AG04450 (cell line): ENCODE measurements around the gene XPNPEP1. TPM values are rescaled to one million over a fixed set of nuclear protein-coding genes. Genes with fewer than 3 reads are reported as not detected.

ENCODE experiments used
- CTCF ChIA-PET: fragments of 300-600, 350-600 bp; formaldehyde crosslinking; extraction: SDS; loops from one replicate; lab custom pipeline; 2022; ENCODE audit warnings: antibody characterized with exemption, inconsistent platforms; lab: Charles Lee
- POLR2A ChIA-PET: fragments of 350-600 bp; formaldehyde crosslinking; extraction: SDS; loops from one replicate; lab custom pipeline; 2021; ENCODE audit warnings: antibody characterized with exemption, inconsistent platforms; lab: Yijun Ruan, JAX
- DNase-seq: peaks from one replicate; pipeline ENCODE4 v3.0.0-alpha.2; 2011; ENCODE audit warnings: low read depth, low spot score
- H3K27ac ChIP-seq: one replicate; pipeline ENCODE4 v1.5.1; 2012; ENCODE audit warnings: low read depth, low read length, control low read depth
- H3K27me3 ChIP-seq: one replicate; pipeline ENCODE4 v1.6.0; 2012; ENCODE audit warnings: low read length; ENCODE audit not compliant: control insufficient read depth, insufficient read depth
- H3K4me3 ChIP-seq: 2 replicates; pipeline ENCODE4 v1.5.1; 2011; ENCODE audit warnings: mild to moderate bottlenecking, low read depth, low read length, control low read depth
- H3K9me3 ChIP-seq: 2 replicates; pipeline ENCODE4 v1.5.1; 2012; ENCODE audit warnings: low read length; ENCODE audit not compliant: control insufficient read depth, insufficient read depth
- polyA plus RNA-seq: library from polyadenylated mRNA; depleted of rRNA; stranded (reverse); fragments of >200 nt; gene quantifications from 2 replicates; pipeline ENCODE4 v1.2.3, GENCODE V29; 2011
- TF ChIP-seq, protein P1 (sequence below): IDR thresholded peaks from 2 replicates; pipeline ENCODE4 v1.5.1; 2011; ENCODE audit warnings: low read depth, low read length, control low read depth, inconsistent platforms

XPNPEP1 gene
- polyA plus RNA-seq, 1 experiment, result 134 TPM

DNA sequence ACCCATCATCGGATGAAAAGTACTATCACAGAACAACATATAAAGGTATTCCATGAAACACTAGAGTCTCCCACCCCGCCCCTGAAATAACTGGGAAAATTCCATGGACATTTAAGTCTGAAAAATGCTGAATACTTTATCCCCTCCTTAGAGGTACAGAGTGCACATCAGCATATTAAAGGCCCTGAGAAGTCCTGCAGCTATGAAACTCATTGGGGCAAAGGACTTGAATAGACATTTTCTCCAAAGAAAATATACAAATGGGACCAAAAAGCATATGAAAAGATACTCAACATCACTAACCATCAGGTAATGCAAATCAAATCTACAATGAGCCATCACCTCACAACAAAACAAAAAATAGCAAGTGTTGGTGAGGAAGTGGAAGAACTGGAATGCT is 18.9 kb downstream of the XPNPEP1 start:
- Histone ChIP-seq H3K9me3 (no peaks in the 10 kb centered on the region), H3K27me3 (no peaks in the 10 kb centered on the region), H3K4me3 (no peak overlapping the region), H3K27ac (no peak overlapping the region)
- ChIA-PET POLR2A (no interaction called here), CTCF (interaction anchor here (2.5 kb wide), 1 partner anchor 20 kb away, joined by 14 read pairs; no protein-coding TSS in a partner anchor)
- DNase-seq, result no peak
- TF ChIP-seq, protein P1, sequence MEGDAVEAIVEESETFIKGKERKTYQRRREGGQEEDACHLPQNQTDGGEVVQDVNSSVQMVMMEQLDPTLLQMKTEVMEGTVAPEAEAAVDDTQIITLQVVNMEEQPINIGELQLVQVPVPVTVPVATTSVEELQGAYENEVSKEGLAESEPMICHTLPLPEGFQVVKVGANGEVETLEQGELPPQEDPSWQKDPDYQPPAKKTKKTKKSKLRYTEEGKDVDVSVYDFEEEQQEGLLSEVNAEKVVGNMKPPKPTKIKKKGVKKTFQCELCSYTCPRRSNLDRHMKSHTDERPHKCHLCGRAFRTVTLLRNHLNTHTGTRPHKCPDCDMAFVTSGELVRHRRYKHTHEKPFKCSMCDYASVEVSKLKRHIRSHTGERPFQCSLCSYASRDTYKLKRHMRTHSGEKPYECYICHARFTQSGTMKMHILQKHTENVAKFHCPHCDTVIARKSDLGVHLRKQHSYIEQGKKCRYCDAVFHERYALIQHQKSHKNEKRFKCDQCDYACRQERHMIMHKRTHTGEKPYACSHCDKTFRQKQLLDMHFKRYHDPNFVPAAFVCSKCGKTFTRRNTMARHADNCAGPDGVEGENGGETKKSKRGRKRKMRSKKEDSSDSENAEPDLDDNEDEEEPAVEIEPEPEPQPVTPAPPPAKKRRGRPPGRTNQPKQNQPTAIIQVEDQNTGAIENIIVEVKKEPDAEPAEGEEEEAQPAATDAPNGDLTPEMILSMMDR, result no peak

DNA sequence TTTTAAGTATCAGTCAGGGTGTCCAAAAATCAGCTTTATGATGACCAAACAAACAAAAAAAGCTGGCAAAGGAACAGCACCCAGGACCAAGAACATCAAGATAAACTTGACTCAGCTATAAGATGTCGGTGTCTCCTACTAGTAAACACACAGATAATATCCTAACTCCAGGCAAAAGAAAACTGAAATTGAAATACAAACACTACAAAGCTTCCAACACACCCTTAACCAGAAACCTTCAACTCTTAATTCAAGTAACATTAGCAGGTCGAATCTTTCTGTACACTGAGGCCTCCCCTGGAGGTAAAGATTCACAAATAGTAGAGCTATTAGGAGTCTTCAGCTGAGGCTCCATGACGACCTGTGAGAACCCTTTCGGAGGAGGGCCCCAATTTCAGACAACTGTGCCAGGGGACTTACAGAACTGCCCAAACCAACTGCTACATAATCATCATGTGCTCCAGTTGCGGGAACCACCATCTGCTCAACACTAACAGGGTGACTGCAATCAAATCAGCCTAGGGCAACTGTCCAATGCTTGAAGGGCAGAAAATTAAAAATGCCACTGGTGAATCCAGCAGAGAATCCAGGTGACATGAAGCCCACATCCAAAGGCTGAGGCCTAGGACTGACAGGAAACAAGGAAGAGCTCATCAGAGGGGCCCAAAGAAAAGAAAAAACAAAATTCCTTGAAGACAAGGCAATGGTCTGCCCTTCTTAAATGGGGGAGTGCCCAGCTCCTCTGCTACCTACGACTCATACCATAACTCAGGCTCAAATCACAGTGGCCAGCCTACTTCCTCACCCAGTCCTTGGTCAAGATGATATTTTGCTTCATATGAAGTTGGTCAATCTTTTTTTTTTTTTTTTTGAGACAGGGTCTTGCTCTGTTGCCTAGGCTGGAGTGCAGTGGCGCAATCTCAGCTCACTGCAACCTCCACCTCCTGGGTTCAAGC is 20.0 kb downstream of the XPNPEP1 start:
- Histone ChIP-seq H3K27me3 (no peaks in the 10 kb centered on the region), H3K27ac (no peak overlapping the region), H3K4me3 (no peak overlapping the region), H3K9me3 (no peaks in the 10 kb centered on the region)
- ChIA-PET POLR2A (no interaction called here), CTCF (interaction anchor here (0.6 to 2.5 kb wide), 2 partner anchors 19 to 1992 kb away, joined by 3 to 14 read pairs; no protein-coding TSS in a partner anchor)
- TF ChIP-seq, protein P1, result no peak
- DNase-seq, result no peak

DNA sequence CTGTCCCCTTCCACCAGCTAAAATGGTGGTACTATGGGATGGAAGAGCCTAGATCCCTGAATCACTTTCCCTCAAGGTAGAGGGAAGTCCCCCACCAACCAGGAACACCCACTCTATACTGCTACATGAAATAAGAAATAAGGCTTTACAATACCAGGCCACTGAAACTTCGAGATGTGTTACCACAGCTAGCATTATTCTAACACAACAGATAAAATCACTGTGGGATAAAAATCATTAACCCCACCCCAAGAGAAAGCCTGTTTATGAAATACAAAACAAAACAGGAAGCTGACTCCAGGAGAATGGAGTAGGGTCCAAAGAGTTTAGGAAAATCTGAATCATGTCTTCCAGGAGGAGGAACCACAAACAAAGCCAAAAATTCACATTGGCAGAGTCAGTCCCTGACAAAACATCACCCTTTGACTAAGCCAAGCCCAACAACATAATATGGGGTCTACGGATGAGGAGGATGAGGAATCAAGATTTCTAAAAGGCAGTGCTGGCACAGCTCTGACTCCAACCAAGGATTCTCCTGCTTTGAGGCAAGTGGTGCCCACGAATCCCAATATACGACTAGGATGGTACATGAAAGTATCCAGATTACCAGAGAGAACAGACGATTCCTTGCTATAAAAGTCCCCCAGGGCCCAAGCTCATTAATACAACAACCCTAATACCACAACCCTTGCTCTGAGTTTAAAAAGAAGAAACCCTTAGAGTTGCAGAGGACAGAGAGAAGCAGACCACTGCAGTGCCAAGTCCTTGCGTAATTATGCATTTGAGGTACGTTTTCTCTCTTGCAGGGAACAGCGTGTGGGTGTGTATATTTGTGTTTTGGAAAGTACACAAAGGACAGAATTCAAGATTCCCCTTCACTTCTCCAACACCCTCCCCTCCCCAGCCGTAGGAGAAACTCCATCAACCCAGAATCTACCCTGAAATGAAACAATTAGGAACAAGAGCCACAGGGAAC is 23.7 kb downstream of the XPNPEP1 start:
- Histone ChIP-seq H3K27ac (no peak overlapping the region), H3K27me3 (no peaks in the 10 kb centered on the region), H3K9me3 (no peaks in the 10 kb centered on the region), H3K4me3 (no peak overlapping the region)
- ChIA-PET CTCF (interaction anchor here (4.9 kb wide), 1 partner anchor 15 kb away, joined by 43 read pairs; no protein-coding TSS in a partner anchor), POLR2A (no interaction called here)
- DNase-seq, result no peak
- TF ChIP-seq, protein P1, result no peak

DNA sequence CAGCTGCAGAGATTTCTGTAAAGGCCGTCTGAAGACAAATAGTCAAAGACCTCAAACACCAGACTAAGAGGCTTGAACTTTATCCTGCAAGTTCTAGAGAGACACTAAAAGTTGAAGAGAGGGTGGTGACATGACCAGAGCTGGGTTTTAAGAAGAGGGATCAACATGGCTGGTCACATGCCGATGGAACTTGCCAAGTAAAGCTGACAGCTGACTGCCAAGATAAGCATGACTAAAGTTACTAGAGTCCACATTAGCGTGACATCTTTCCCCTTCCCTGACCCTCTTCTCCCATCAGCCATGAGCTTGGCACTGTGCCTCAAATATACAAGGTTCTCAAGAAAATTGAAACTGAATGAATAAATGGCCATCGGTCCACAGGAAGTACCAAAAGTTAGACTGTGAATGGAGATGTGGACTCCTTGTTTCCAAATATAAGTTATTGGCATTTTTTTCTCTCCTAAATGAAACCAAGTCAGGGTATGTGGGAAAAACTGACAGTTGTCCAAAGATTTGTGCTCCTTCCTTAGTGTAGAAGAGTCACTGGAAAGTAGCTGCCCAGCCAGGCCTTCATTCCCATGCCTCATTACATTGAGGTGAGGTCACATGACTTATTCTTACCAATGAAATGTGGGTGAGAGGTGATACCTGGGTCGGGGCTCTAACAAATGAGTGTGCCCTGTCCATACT is 24.5 kb downstream of the XPNPEP1 start:
- TF ChIP-seq, protein P1, result no peak
- POLR2A ChIA-PET, result interaction anchor here (0.6 kb wide), 2 partner anchors 280 to 406 kb away, joined by 3 read pairs; partner anchors contain the start of gene SMNDC1
- H3K27ac ChIP-seq, result no peak overlapping the region
- no peaks in the 10 kb centered on the region for H3K9me3 ChIP-seq
- no peak overlapping the region for H3K4me3 ChIP-seq
- DNase-seq, result no peak
- CTCF ChIA-PET, result interaction anchor here (1.1 to 4.9 kb wide), 2 partner anchors 9 to 14 kb away, joined by 4 to 43 read pairs; no protein-coding TSS in a partner anchor
- no peaks in the 10 kb centered on the region for H3K27me3 ChIP-seq
